NCI-H1930 (cell line): ENCODE data around the gene IGF1R.
"Not testable (repeated sequence)": the region's sequence is repeated elsewhere in the genome, so short reads cannot be mapped to it uniquely, and the experiment has no call there.

Experiments used
- DNase-seq, 2 experiments: peaks; one replicate each; lab custom pipeline; 2025; lab: John Stamatoyannopoulos, UW

The IGF1R gene

GRCh38 chr15:98959640-98960007 lies 311.3 kb downstream of the IGF1R start:
- no peak for DNase-seq

GRCh38 chr15:98960555-98961050 lies 312.3 kb downstream of the IGF1R start:
- no peak for DNase-seq

GRCh38 chr15:98963444-98963843 lies 315.1 kb downstream of the IGF1R start:
- DNase-seq = no peak

GRCh38 chr15:98964466-98965133 lies 316.3 kb downstream of the IGF1R start:
- DNase-seq = no peak

- DNase-seq = not testable (repeated sequence)
Observed at GRCh38 chr15:98965134-98965491, 316.8 kb downstream of the IGF1R start.

GRCh38 chr15:98965597-98965996 lies 317.3 kb downstream of the IGF1R start:
- DNase-seq = no peak

- no peak for DNase-seq
Observed at GRCh38 chr15:98966091-98966787, 317.9 kb downstream of the IGF1R start.

- DNase-seq = no peak
Observed at GRCh38 chr15:98967096-98967495, 318.8 kb downstream of the IGF1R start.

GRCh38 chr15:98967916-98968315 lies 319.6 kb downstream of the IGF1R start:
- no peak for DNase-seq

- DNase-seq = no peak
Observed at GRCh38 chr15:98968576-98968975, 320.2 kb downstream of the IGF1R start.

GRCh38 chr15:98969126-98969735 lies 320.9 kb downstream of the IGF1R start:
- no peak for DNase-seq

- no peak for DNase-seq
Observed at GRCh38 chr15:98970799-98971198, 322.5 kb downstream of the IGF1R start.

GRCh38 chr15:98976500-98976899 lies 328.2 kb downstream of the IGF1R start:
- no peak for DNase-seq

GRCh38 chr15:98977441-98977840 lies 329.1 kb downstream of the IGF1R start:
- DNase-seq = no peak

- no peak for DNase-seq
Observed at GRCh38 chr15:98978153-98978552, 329.8 kb downstream of the IGF1R start.

GRCh38 chr15:98980899-98981228 lies 332.5 kb downstream of the IGF1R start:
- no peak for DNase-seq

GRCh38 chr15:98981851-98982722 lies 333.7 kb downstream of the IGF1R start:
- DNase-seq = no peak

- no peak for DNase-seq
Observed at GRCh38 chr15:98983334-98983733, 335.0 kb downstream of the IGF1R start.

- no peak for DNase-seq
Observed at GRCh38 chr15:98986281-98986680, 337.9 kb downstream of the IGF1R start.

- no peak for DNase-seq
Observed at GRCh38 chr15:98994892-98995291, 346.6 kb downstream of the IGF1R start.

GRCh38 chr15:98996169-98996568 lies 347.8 kb downstream of the IGF1R start:
- no peak for DNase-seq

GRCh38 chr15:98996624-98997023 lies 348.3 kb downstream of the IGF1R start:
- DNase-seq = no peak
